ENCODE data around the gene AKAP6. TPM values are rescaled to one million over a fixed set of nuclear protein-coding genes. Genes with fewer than 3 reads are reported as not detected.

AKAP6 gene
- 1.5 TPM for total RNA-seq
- long read RNA-seq, partial matches to known transcripts = 0 of 1 reads
- long read RNA-seq, other reads (novel, unspliced or antisense) = 0 of 1 reads

- DNase-seq (ENCODE audit: low spot score) = no peak
Measured at GRCh38 chr14:32329146-32329545, at the start of gene AKAP6. TSS of gene AKAP6 (plus strand) at chr14:32329298. CDS start at chr14:32433494, 104,196 bp downstream.

GRCh38 chr14:32286602-32287001 is 42.5 kb upstream of the AKAP6 start:
- DNase-seq (ENCODE audit: low spot score) = no peak

GRCh38 chr14:32296366-32296765 is 32.7 kb upstream of the AKAP6 start:
- no peak for DNase-seq (ENCODE audit: low spot score)

GRCh38 chr14:32298346-32298745 is 30.8 kb upstream of the AKAP6 start:
- DNase-seq (ENCODE audit: low spot score) = no peak

GRCh38 chr14:32300136-32300535 is 29.0 kb upstream of the AKAP6 start:
- no peak for DNase-seq (ENCODE audit: low spot score)

GRCh38 chr14:32303865-32304264 is 25.2 kb upstream of the AKAP6 start:
- DNase-seq (ENCODE audit: low spot score) = no peak

- no peak for DNase-seq (ENCODE audit: low spot score)
Measured at GRCh38 chr14:32304296-32304695, 24.8 kb upstream of the AKAP6 start.

- no peak for DNase-seq (ENCODE audit: low spot score)
Measured at GRCh38 chr14:32306549-32306948, 22.5 kb upstream of the AKAP6 start.

- DNase-seq (ENCODE audit: low spot score) = no peak
Measured at GRCh38 chr14:32307881-32308582, 21.1 kb upstream of the AKAP6 start.

GRCh38 chr14:32310876-32311275 is 18.2 kb upstream of the AKAP6 start:
- DNase-seq (ENCODE audit: low spot score) = no peak

GRCh38 chr14:32311294-32312009 is 17.6 kb upstream of the AKAP6 start:
- no peak for DNase-seq (ENCODE audit: low spot score)

- no peak for DNase-seq (ENCODE audit: low spot score)
Measured at GRCh38 chr14:32312010-32312331, 17.1 kb upstream of the AKAP6 start.

GRCh38 chr14:32313844-32314376 is 15.2 kb upstream of the AKAP6 start:
- DNase-seq (ENCODE audit: low spot score) = no peak

GRCh38 chr14:32318087-32318795 is 10.9 kb upstream of the AKAP6 start:
- no peak for DNase-seq (ENCODE audit: low spot score)

- DNase-seq (ENCODE audit: low spot score) = no peak
Measured at GRCh38 chr14:32319368-32320049, 9.6 kb upstream of the AKAP6 start.

- DNase-seq (ENCODE audit: low spot score) = no peak
Measured at GRCh38 chr14:32324601-32325000, 4.5 kb upstream of the AKAP6 start.

- DNase-seq (ENCODE audit: low spot score) = no peak
Measured at GRCh38 chr14:32327255-32327961, 1.7 kb upstream of the AKAP6 start.

GRCh38 chr14:32329690-32330285 is 690 bp downstream of the AKAP6 start:
- no peak for DNase-seq (ENCODE audit: low spot score)

- DNase-seq (ENCODE audit: low spot score) = no peak
Measured at GRCh38 chr14:32330351-32331111, 1.4 kb downstream of the AKAP6 start.

GRCh38 chr14:32331206-32331605 is 2.1 kb downstream of the AKAP6 start:
- DNase-seq (ENCODE audit: low spot score) = no peak

All from mesenteric fat pad (tissue), 1 donor.